ENCODE data around the gene SASH1.
"Not testable (repeated sequence)": the region's sequence is repeated elsewhere in the genome, so short reads cannot be mapped to it uniquely, and the experiment has no call there.

DNA sequence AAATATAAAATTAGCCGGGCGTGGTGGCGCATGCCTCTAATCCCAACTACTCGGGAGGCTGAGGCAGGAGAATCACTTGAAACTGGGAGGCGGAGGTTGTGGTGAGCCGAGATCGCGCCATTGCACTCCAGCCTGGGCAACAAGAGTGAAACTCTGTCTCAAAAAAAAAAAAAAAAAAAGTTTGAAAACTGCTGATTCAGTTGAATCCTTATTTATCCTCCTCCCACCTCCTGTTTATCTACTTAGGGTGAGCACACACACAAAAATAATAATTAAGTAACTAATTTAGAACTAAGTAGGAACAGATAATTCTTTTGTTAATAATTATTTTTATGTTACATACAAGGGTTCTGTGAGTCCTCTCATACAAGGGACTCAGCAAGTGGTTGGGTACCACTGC lies 49.5 kb downstream of the SASH1 start:
- TF ChIP-seq, protein P1, sequence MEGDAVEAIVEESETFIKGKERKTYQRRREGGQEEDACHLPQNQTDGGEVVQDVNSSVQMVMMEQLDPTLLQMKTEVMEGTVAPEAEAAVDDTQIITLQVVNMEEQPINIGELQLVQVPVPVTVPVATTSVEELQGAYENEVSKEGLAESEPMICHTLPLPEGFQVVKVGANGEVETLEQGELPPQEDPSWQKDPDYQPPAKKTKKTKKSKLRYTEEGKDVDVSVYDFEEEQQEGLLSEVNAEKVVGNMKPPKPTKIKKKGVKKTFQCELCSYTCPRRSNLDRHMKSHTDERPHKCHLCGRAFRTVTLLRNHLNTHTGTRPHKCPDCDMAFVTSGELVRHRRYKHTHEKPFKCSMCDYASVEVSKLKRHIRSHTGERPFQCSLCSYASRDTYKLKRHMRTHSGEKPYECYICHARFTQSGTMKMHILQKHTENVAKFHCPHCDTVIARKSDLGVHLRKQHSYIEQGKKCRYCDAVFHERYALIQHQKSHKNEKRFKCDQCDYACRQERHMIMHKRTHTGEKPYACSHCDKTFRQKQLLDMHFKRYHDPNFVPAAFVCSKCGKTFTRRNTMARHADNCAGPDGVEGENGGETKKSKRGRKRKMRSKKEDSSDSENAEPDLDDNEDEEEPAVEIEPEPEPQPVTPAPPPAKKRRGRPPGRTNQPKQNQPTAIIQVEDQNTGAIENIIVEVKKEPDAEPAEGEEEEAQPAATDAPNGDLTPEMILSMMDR (IDR thresholded peaks at IDR 0.05) = not testable (repeated sequence)
- not testable (repeated sequence) for TF ChIP-seq POLR2A (IDR thresholded peaks at IDR 0.05); POLR2AphosphoS5 (IDR thresholded peaks at IDR 0.05; ENCODE audit: insufficient read depth in 1 of 2, low read depth in 1 of 2)
